Placental pericyte (primary cell): Measurements from ENCODE around the gene PPEF1. TPM values are rescaled to one million over a fixed set of nuclear protein-coding genes. Genes with fewer than 3 reads are reported as not detected.

Source experiments
- total RNA-seq: library from RNA; depleted of rRNA; stranded (reverse); fragments of >200 nt; gene quantifications from 2 replicates; pipeline ENCODE4 v1.2.3, GENCODE V29; 2012

PPEF1 gene
- under 0.01 TPM in 1 of 2 replicates, not detected in the other for total RNA-seq

GRCh38 chrX:18707426-18708049 is at the start of gene PPEF1:
Gene PPEF1 (plus strand): TSS chrX:18707645. CDS start chrX:18707781, 136 bp downstream.

GRCh38 chrX:18672008-18672407 is 35.4 kb upstream of the PPEF1 start, which contains the start of gene RS1:
Gene RS1 (minus strand): TSS chrX:18672108. CDS start chrX:18672068, 40 bp downstream.

Other genes starting within 250 kb of the PPEF1 start
- gene RS1, start 35.5 kb upstream of the PPEF1 start, total RNA-seq: not detected in 2 replicates